SU-DHL-6 (cell line): ENCODE measurements around the gene PPME1.

ENCODE experiments used
- H2AFZ ChIP-seq: fragments of 200-600 bp; sonication (generic); 2 replicates; pipeline ENCODE4 v1.6.1; 2014; ENCODE audit warnings: low read depth, mild to moderate bottlenecking, moderate library complexity, mixed read lengths, antibody characterized with exemption, low read length; ENCODE audit not compliant: severe bottlenecking
- H3F3A ChIP-seq: fragments of 200-600 bp; shearing (Covaris generic); 2 replicates; pipeline ENCODE4 v1.6.0; 2016; ENCODE audit warnings: antibody characterized with exemption, mild to moderate bottlenecking; ENCODE audit not compliant: insufficient read depth
- H3K27ac ChIP-seq: fragments of 200-600 bp; sonication (generic); 2 replicates; pipeline ENCODE4 v1.5.1; 2016; ENCODE audit warnings: low read depth, mild to moderate bottlenecking, low read length, moderate library complexity, mixed read lengths
- H3K27me3 ChIP-seq: fragments of 200-600 bp; sonication (generic), shearing (Covaris generic); 2 replicates; pipeline ENCODE4 v1.6.0; 2014; ENCODE audit warnings: mild to moderate bottlenecking, low read length
- H3K36me3 ChIP-seq: fragments of 200-600 bp; sonication (generic); 2 replicates; pipeline ENCODE4 v1.6.1; 2014; ENCODE audit warnings: mild to moderate bottlenecking, low read length, mixed read lengths
- H3K4me2 ChIP-seq: fragments of 300-600, 200-600 bp; shearing (Covaris generic), sonication (generic); 2 replicates; pipeline ENCODE4 v1.6.0; 2014; ENCODE audit warnings: low read length, low read depth, mild to moderate bottlenecking; ENCODE audit not compliant: poor library complexity, severe bottlenecking
- H3K4me3 ChIP-seq: fragments of 200-600 bp; sonication (generic); 2 replicates; pipeline ENCODE4 v1.5.1; 2014; ENCODE audit warnings: antibody characterized with exemption, low read length, mild to moderate bottlenecking, mixed read lengths; ENCODE audit not compliant: insufficient read depth, poor library complexity, severe bottlenecking
- H3K79me2 ChIP-seq: fragments of 200-600 bp; sonication (generic); 2 replicates; pipeline ENCODE4 v1.6.1; 2014; ENCODE audit warnings: mild to moderate bottlenecking, low read length, moderate library complexity; ENCODE audit not compliant: insufficient read depth
- H3K9ac ChIP-seq: fragments of 200-600 bp; sonication (generic); 2 replicates; pipeline ENCODE4 v1.7.0; 2014; ENCODE audit warnings: mild to moderate bottlenecking, low read length
- H3K9me2 ChIP-seq: fragments of 200-600 bp; sonication (generic); replicated peaks from 2 replicates; pipeline ENCODE4 v1.6.1; 2014; ENCODE audit warnings: low read length; ENCODE audit not compliant: insufficient read depth
- H3K9me3 ChIP-seq: fragments of 200-600 bp; sonication (generic); 2 replicates; pipeline ENCODE4 v1.6.1; 2014; ENCODE audit warnings: low read length, mixed read lengths; ENCODE audit not compliant: insufficient read depth
- H4K20me1 ChIP-seq: fragments of 200-600 bp; sonication (generic); 2 replicates; pipeline ENCODE4 v1.6.1; 2014; ENCODE audit warnings: low read depth, mild to moderate bottlenecking, antibody characterized with exemption, low read length, moderate library complexity, mixed read lengths
- EZH2phosphoT487 ChIP-seq: fragments of 200-600 bp; sonication (generic), shearing (Covaris generic); conservative IDR thresholded peaks from 2 replicates; pipeline ENCODE4 v1.6.1; 2018; ENCODE audit warnings: mild to moderate bottlenecking, antibody characterized with exemption, low read length, moderate library complexity, mixed read lengths
- TF ChIP-seq, protein P1 (sequence below): fragments of 200-600 bp; sonication (generic); IDR thresholded peaks from one replicate; pipeline ENCODE4 v1.5.1; 2017; ENCODE audit warnings: antibody characterized with exemption, mild to moderate bottlenecking, low read length, moderate library complexity; ENCODE audit not compliant: insufficient read depth, poor library complexity, severe bottlenecking

Gene PPME1

DNA sequence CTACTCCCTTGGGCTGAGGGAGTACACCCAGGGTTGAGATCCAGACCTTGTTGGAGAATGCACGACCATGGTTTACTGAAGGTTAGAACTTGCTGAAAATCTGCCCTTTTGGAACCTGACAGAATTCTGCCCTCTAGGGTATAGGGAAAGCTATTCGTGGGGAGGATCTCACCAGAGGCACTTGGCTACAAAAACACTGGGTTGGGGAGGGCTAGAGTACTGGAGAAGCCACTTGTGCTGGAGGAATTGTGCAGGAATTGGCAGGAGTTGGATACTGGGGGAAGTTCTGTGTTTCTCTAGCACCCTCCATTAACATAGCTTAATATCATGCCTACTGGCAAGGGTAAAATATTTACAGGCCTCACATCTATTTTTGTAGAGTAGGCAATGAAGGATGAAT is 55.8 kb downstream of the PPME1 start:
- Histone ChIP-seq H3K9me3 (no peaks in the 10 kb centered on the region), H3K9ac (no peak overlapping the region), H3K27ac (no peak overlapping the region), H3F3A (no peaks in the 10 kb centered on the region), H3K79me2 (no peaks in the 10 kb centered on the region), H3K36me3 (peaks cover 10% of the 10 kb centered on the region; the same call in 1 of the 2 replicates), H4K20me1 (no peaks in the 10 kb centered on the region), H3K27me3 (no peaks in the 10 kb centered on the region), H2AFZ (no peak overlapping the region), H3K4me2 (no peak overlapping the region), H3K4me3 (no peak overlapping the region), H3K9me2 (no peaks in the 10 kb centered on the region)
- TF ChIP-seq, protein P1, sequence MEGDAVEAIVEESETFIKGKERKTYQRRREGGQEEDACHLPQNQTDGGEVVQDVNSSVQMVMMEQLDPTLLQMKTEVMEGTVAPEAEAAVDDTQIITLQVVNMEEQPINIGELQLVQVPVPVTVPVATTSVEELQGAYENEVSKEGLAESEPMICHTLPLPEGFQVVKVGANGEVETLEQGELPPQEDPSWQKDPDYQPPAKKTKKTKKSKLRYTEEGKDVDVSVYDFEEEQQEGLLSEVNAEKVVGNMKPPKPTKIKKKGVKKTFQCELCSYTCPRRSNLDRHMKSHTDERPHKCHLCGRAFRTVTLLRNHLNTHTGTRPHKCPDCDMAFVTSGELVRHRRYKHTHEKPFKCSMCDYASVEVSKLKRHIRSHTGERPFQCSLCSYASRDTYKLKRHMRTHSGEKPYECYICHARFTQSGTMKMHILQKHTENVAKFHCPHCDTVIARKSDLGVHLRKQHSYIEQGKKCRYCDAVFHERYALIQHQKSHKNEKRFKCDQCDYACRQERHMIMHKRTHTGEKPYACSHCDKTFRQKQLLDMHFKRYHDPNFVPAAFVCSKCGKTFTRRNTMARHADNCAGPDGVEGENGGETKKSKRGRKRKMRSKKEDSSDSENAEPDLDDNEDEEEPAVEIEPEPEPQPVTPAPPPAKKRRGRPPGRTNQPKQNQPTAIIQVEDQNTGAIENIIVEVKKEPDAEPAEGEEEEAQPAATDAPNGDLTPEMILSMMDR: no peak
- TF ChIP-seq EZH2phosphoT487: no peak

DNA sequence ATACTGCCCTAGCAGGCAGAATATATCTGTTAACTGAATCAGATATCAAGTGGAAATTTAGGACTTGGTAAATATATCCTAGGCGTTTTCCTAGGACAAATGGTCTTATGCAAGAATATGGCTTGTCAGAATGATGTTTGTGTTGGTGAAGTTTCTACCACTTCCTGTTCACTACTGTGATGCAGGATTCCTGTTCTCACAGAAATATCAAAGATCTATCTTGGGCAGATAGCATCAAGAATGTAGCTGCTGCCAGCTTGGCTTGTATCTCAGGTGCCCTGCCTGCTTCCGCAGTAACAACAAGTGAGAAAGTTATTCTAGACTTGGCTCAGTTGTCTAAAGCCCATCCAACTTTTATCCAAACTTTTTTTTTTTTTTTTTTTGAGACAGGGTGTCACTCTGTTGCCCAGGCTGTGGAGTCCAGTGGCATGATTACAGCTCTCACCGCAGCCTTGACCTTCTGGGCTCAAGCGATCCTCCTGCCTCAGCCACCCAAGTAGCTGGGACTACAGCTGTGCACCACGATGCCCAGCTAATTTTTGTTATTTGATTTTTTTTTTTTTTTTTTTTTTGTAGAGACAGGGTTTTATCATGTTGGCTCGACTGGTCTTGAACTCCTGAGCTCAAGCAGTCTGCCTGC is 61.3 kb downstream of the PPME1 start:
- Histone ChIP-seq H3K79me2 (no peaks in the 10 kb centered on the region), H3K36me3 (peaks cover 21% of the 10 kb centered on the region; the same call in 1 of the 2 replicates), H3K4me3 (no peak overlapping the region), H3K27me3 (no peaks in the 10 kb centered on the region), H3K9me3 (no peaks in the 10 kb centered on the region), H3K9me2 (no peaks in the 10 kb centered on the region), H3K9ac (no peak overlapping the region), H2AFZ (no peak overlapping the region), H4K20me1 (no peaks in the 10 kb centered on the region), H3F3A (no peaks in the 10 kb centered on the region), H3K27ac (no peak overlapping the region), H3K4me2 (no peak overlapping the region)
- TF ChIP-seq EZH2phosphoT487: no peak
- TF ChIP-seq, protein P1: no peak

DNA sequence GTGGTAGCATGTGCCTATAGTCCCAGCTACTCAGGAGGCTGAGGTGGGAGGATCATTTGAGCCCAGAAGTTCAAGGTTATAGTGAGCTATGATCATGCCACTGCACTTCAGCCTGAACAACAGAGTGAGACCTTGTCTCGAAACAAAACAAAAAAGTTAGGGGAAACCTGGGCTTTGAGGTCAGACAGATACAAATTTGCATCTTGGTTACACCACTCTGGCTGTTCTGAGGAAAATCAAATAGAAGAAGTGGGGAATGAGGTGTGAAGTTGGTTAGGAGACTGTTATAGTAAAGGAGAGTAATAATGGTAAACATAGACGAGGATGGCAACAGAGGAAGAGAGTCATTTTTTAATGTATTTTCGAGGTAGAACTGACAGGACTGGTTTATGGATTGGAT is 62.6 kb downstream of the PPME1 start:
- peaks cover 25% of the 10 kb centered on the region for H3K36me3 ChIP-seq

More for the DNA sequence above, 62.6 kb downstream of the PPME1 start:
- TF ChIP-seq EZH2phosphoT487: no peak
- TF ChIP-seq, protein P1: no peak
- no peak overlapping the region for H2AFZ ChIP-seq
- H3K9me2 ChIP-seq: no peaks in the 10 kb centered on the region
- no peak overlapping the region for H3K27ac ChIP-seq
- H3K9ac ChIP-seq: no peak overlapping the region
- no peak overlapping the region for H3K4me3 ChIP-seq
- H3F3A ChIP-seq: no peaks in the 10 kb centered on the region
- no peaks in the 10 kb centered on the region for H3K79me2 ChIP-seq
- H3K9me3 ChIP-seq: no peaks in the 10 kb centered on the region
- H4K20me1 ChIP-seq: no peaks in the 10 kb centered on the region
- H3K27me3 ChIP-seq: no peaks in the 10 kb centered on the region
- no peak overlapping the region for H3K4me2 ChIP-seq
